Measurements from ENCODE around the gene DCXR. TPM values are rescaled to one million over a fixed set of nuclear protein-coding genes. Genes with fewer than 3 reads are reported as not detected.

DCXR gene
- 10 to 100 TPM; 44.3 to 94.8 (median 86.3) TPM for total RNA-seq
- polyA plus RNA-seq: 100 to 1,000 TPM; 130 to 163 (median 147) TPM

DNA sequence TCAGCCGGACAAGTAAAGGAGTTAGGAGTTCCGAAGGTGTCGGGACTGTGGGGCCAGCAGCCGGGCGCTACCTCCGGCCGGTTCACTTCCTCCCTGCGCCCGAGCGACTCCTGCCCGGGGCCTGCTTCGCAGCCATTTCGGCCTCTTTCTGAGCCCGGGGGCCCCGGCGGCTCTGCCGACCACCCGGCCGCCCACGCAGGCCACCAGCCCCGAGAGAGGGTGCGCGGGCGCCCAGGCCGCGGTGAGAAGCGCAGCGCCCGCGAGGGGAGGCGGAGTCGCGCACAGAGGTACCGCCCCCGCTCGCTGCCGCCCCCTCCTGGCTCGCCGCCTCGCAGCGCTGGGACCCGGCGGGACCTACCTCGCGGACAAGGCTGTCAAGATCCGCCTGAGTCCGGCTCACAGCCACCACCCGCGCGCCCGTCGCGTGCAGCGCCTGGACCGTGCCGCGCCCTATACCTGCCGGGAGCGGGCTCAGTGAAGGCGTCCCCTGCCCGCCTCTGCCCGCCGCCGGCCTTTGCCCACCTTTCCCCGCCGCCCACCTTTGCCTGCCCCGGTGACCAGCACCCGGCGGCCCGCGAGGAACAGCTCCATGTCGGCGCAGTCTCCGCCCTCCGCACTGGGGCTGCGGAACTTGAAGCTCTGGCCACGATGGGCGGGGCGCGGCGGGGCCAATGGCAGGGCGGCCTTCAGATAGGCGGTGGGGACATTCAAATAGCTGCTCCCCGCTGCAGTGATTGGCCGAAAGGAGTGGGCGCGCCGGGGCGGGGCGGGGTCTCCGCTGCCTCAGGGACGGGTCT, at the start of gene DCXR:
TSS of gene DCXR (minus strand) at position 606 of the 797 bp plus-strand sequence. CDS start at position 591, 15 bp downstream.
- intact Hi-C loops (cut with DNase I): loop anchor here (2.0 kb wide), 1 partner anchor 62 kb away; the partner anchor contains the start of gene FASN
- Histone ChIP-seq H3K9me3 (no peaks in the 10 kb centered on the region), H3K36me3 (no peaks in the 10 kb centered on the region), H3K27ac (peak within 1 kb of the TSS; percentile 93 to 98 (median 98)), H3K4me1 (peaks cover 3 to 22% (median 17%) of the 10 kb centered on the region in 4 donors), H3K27me3 (peaks cover 2 to 16% (median 13%) of the 10 kb centered on the region in 3 donors), H3K4me3 (peak within 1 kb of the TSS; percentile 58 to 77 (median 65))
- DNase-seq: peak; percentile 99
- TF ChIP-seq EP300 (IDR thresholded peaks at IDR 0.05) (no peak), POLR2AphosphoS5 (IDR thresholded peaks at IDR 0.05) (peak; percentile 95 to 97 (median 96)), POLR2A (IDR thresholded peaks at IDR 0.05) (peak; percentile 71 to 93)
- TF ChIP-seq, protein P1, sequence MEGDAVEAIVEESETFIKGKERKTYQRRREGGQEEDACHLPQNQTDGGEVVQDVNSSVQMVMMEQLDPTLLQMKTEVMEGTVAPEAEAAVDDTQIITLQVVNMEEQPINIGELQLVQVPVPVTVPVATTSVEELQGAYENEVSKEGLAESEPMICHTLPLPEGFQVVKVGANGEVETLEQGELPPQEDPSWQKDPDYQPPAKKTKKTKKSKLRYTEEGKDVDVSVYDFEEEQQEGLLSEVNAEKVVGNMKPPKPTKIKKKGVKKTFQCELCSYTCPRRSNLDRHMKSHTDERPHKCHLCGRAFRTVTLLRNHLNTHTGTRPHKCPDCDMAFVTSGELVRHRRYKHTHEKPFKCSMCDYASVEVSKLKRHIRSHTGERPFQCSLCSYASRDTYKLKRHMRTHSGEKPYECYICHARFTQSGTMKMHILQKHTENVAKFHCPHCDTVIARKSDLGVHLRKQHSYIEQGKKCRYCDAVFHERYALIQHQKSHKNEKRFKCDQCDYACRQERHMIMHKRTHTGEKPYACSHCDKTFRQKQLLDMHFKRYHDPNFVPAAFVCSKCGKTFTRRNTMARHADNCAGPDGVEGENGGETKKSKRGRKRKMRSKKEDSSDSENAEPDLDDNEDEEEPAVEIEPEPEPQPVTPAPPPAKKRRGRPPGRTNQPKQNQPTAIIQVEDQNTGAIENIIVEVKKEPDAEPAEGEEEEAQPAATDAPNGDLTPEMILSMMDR (IDR thresholded peaks at IDR 0.05): peak in 3 of 4 experiments; percentile 36 to 78 (median 43)
- 0 to 1% methylated on average over 92 of the region's 92 CpGs for WGBS, 2 donors

DNA sequence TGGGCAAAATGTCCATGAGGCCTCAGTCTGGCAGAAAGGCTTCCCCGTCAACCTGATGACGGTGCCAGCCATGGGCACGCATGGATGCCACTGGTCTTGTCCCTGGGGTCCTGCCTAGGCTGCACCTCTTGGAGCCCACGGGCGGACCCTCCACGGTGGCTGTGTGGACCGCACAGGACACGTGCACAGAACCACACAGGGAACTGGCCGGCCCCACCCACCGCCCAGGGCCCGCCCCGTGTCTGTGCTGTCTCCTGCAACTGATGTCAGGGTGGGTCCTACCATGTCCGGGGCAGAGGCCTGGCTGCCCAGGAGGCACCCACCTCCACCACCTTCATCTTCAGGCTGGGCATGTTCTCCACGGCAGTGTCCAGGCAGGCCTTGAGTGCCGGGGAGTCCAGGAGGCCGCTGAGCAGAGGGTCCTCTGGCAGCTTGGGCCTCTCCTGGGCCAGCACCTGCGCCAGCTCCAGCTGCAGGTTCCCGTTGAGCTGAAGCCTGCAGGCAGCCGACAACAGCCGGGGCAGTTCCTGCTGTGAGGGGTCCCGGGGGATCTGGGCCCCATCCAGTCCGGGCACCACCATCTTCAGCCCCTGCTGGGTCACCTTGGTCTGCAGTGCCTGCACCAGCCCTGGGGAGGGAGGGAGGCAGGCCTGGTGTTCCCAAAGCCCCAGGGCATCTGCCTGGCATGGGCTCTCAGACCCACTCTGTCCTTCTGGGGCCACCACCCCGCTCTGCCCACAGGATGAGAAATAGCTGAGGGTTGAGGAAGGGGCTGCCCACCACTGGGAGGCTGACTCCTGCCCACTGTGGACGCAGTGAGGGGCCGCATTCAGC, 48.7 kb upstream of the DCXR start:
- Histone ChIP-seq H3K4me1 (no peaks in the 10 kb centered on the region), H3K36me3 (peaks cover 81 to 100% (median 94%) of the 10 kb centered on the region in 4 donors), H3K9me3 (no peaks in the 10 kb centered on the region), H3K27ac (no peak overlapping the region), H3K4me3 (no peak overlapping the region), H3K27me3 (no peaks in the 10 kb centered on the region)
- intact Hi-C loops (cut with DNase I): no loop called here
- TF ChIP-seq, protein P1 (IDR thresholded peaks at IDR 0.05): no peak
- no peak for TF ChIP-seq POLR2AphosphoS5 (IDR thresholded peaks at IDR 0.05)
- no peak for TF ChIP-seq EP300 (IDR thresholded peaks at IDR 0.05)
- DNase-seq: no peak
- WGBS, 2 donors: 90 to 93% methylated on average over 25 of the region's 25 CpGs

DNA sequence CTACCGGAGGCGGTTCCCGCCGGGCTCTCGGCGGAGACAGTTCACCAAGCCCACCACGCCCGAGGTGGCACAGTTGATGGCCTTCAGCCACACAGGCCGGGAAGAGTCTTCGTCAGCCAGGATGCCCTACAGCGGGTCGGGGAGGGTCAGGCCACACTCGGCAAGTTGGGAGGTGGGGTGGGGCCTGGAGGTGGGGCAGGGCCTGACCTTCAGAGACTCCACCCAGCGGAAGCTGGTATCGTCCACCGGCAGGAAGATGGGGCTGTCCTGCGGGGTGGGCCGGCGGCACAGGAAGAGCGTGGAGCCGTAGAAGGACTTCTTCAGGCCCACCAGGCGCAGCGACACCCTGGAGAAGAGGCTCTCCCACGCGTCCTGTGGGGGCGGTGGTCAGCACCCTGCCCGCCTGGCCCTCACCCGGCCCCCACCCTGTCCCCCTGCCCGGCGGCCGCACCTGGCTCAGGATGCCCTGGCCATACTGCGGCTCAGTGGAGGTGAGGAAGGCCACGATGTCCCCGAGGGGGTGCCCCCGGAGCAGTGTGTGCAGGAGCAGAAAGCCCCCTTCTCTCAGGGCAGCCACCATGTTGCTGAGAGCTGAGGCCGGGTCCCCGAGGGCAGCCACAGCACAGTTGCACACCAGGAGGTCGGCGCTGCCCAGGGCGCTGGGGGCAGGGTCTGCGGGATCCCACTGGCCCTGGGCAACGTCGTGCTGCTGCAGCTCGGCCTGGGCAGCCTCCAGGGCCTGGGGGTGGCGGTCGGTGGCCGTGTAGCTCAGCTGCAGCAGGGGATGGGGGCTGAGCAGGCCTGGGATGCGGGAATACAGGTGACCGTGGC, 47.7 kb upstream of the DCXR start:
- no peaks in the 10 kb centered on the region for H3K4me1 ChIP-seq
- no peaks in the 10 kb centered on the region for H3K27me3 ChIP-seq
- no peak for DNase-seq
- H3K4me3 ChIP-seq: no peak overlapping the region
- 91 to 92% methylated on average over 49 of the region's 49 CpGs for WGBS, 2 donors
- intact Hi-C loops (cut with DNase I): no loop called here
- H3K36me3 ChIP-seq: peaks cover 81 to 100% (median 95%) of the 10 kb centered on the region in 4 donors
- H3K27ac ChIP-seq: no peak overlapping the region
- no peak for TF ChIP-seq POLR2A (IDR thresholded peaks at IDR 0.05)
- no peak for TF ChIP-seq POLR2AphosphoS5 (IDR thresholded peaks at IDR 0.05)
- no peak for TF ChIP-seq EP300 (IDR thresholded peaks at IDR 0.05)
- TF ChIP-seq, protein P1 (IDR thresholded peaks at IDR 0.05): no peak
- no peaks in the 10 kb centered on the region for H3K9me3 ChIP-seq

DNA sequence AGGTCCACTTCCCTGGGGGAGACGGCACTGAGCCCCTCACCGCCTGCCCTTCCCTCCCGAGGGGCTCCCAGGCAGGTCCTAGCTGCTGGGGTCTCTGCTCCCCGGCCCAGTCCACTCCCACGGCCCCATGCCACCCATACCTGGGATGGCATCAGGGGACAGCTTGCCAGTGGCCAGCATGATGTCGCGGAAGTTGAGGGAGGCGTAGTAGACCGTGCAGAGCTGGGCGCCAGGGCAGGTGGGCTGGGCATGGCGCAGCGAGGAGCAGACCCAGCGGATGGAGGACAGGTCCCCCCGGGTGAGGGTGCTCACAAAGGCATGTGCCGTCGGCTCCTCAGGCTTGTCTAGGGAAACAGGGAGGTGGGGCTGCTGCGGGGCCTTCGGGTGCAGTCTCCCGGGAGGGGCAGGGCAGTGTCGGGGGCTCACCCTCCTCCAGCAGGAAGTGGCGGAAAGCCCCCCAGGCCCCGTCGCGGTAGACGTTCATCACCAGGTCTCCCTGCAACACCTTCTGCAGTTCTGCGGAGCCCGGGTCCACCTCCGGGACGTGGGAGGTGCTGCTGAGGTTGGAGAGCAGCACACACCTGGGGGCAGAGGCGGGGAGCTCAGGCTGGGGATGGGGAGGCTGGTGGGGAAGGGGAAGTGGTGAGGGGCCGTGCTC, 47.0 kb upstream of the DCXR start:
- Histone ChIP-seq H3K9me3 (no peaks in the 10 kb centered on the region), H3K4me3 (no peak overlapping the region), H3K27me3 (no peaks in the 10 kb centered on the region), H3K27ac (no peak overlapping the region), H3K4me1 (no peaks in the 10 kb centered on the region), H3K36me3 (peaks cover 78 to 100% (median 93%) of the 10 kb centered on the region in 4 donors)
- 94 to 95% methylated on average over 31 of the region's 31 CpGs for WGBS, 2 donors
- DNase-seq: no peak
- no peak for TF ChIP-seq POLR2AphosphoS5 (IDR thresholded peaks at IDR 0.05)
- no peak for TF ChIP-seq POLR2A (IDR thresholded peaks at IDR 0.05)
- no peak for TF ChIP-seq EP300 (IDR thresholded peaks at IDR 0.05)
- TF ChIP-seq, protein P1 (IDR thresholded peaks at IDR 0.05): no peak
- intact Hi-C loops (cut with DNase I): no loop called here

All from sigmoid colon (tissue), 7 donors.